H9 (cell line): Measurements from ENCODE around the gene ADRM1. TPM values are rescaled to one million over a fixed set of nuclear protein-coding genes. Genes with fewer than 3 reads are reported as not detected.

Experiments used
- DNase-seq: peaks from one replicate; pipeline ENCODE4 v3.0.0-alpha.2; 2017
- H2AFZ ChIP-seq: one replicate; pipeline ENCODE4 v1.6.1; 2013; ENCODE audit warnings: mild to moderate bottlenecking, low read length, control low read depth, moderate library complexity
- H2AK5ac ChIP-seq: 2 replicates; pipeline ENCODE4 v1.6.1; 2013; ENCODE audit warnings: low read length, control low read depth, mixed read lengths; ENCODE audit not compliant: insufficient read length
- H2BK120ac ChIP-seq: one replicate; pipeline ENCODE4 v1.6.1; 2013; ENCODE audit warnings: low read depth, mild to moderate bottlenecking, low read length, control low read depth, inconsistent platforms; ENCODE audit not compliant: poor library complexity, severe bottlenecking
- H2BK12ac ChIP-seq: 2 replicates; pipeline ENCODE4 v1.6.1; 2013; ENCODE audit warnings: low read length, control low read depth, mixed read lengths, low read depth; ENCODE audit not compliant: insufficient read length
- H2BK15ac ChIP-seq: 2 replicates; pipeline ENCODE4 v1.6.1; 2013; ENCODE audit warnings: low read depth, low read length, control low read depth
- H2BK20ac ChIP-seq: one replicate; pipeline ENCODE4 v1.6.1; 2013; ENCODE audit warnings: low read depth, mild to moderate bottlenecking, low read length, control low read depth, inconsistent platforms; ENCODE audit not compliant: poor library complexity, severe bottlenecking
- H2BK5ac ChIP-seq: 2 replicates; pipeline ENCODE4 v1.6.1; 2013; ENCODE audit warnings: low read length, control low read depth, mixed read lengths; ENCODE audit not compliant: insufficient read length
- H3K14ac ChIP-seq: 2 replicates; pipeline ENCODE4 v1.6.1; 2013; ENCODE audit warnings: low read length, control low read depth; ENCODE audit not compliant: insufficient read depth
- H3K18ac ChIP-seq: 2 replicates; pipeline ENCODE4 v1.6.1; 2013; ENCODE audit warnings: low read depth, mild to moderate bottlenecking, mixed read lengths, low read length, control low read depth; ENCODE audit not compliant: insufficient read length
- H3K23ac ChIP-seq: 2 replicates; pipeline ENCODE4 v1.6.1; 2013; ENCODE audit warnings: low read length, control low read depth, mixed read lengths, low read depth; ENCODE audit not compliant: insufficient read length
- H3K23me2 ChIP-seq: 2 replicates; pipeline ENCODE4 v1.6.1; 2013; ENCODE audit warnings: low read depth, mild to moderate bottlenecking, mixed read lengths, low read length, control low read depth; ENCODE audit not compliant: insufficient read length, poor library complexity, severe bottlenecking
- H3K27ac ChIP-seq: 2 replicates; pipeline ENCODE4 v1.5.1; 2013; ENCODE audit warnings: low read length, control low read depth, mixed read lengths, low read depth; ENCODE audit not compliant: insufficient read length
- H3K27me3 ChIP-seq: 2 replicates; pipeline ENCODE4 v1.6.1; 2013; ENCODE audit warnings: low read length, control low read depth, inconsistent platforms; ENCODE audit not compliant: insufficient read depth
- H3K4ac ChIP-seq: 2 replicates; pipeline ENCODE4 v1.6.1; 2013; ENCODE audit warnings: low read depth, mild to moderate bottlenecking, control low read depth, inconsistent platforms, low read length, moderate library complexity
- H3K4me1 ChIP-seq: 2 replicates; pipeline ENCODE4 v1.6.1; 2013; ENCODE audit warnings: low read length, control low read depth, inconsistent platforms; ENCODE audit not compliant: insufficient read depth
- H3K4me2 ChIP-seq: 2 replicates; pipeline ENCODE4 v1.6.1; 2013; ENCODE audit warnings: low read length, control low read depth, mixed read lengths; ENCODE audit not compliant: insufficient read length, insufficient read depth
- H3K56ac ChIP-seq: 2 replicates; pipeline ENCODE4 v1.6.1; 2013; ENCODE audit warnings: low read depth, mild to moderate bottlenecking, mixed read lengths, low read length, control low read depth; ENCODE audit not compliant: insufficient read length
- H3K79me1 ChIP-seq: 2 replicates; pipeline ENCODE4 v1.6.1; 2013; ENCODE audit warnings: low read depth, mild to moderate bottlenecking, moderate library complexity, low read length, control low read depth, inconsistent platforms; ENCODE audit not compliant: insufficient read depth, poor library complexity, severe bottlenecking
- H3K79me2 ChIP-seq: 2 replicates; pipeline ENCODE4 v1.6.1; 2013; ENCODE audit warnings: low read length, control low read depth, inconsistent platforms; ENCODE audit not compliant: insufficient read depth
- H3K9ac ChIP-seq: 2 replicates; pipeline ENCODE4 v1.6.1; 2013; ENCODE audit warnings: low read length, control low read depth, mixed read lengths; ENCODE audit not compliant: insufficient read length; ENCODE audit errors: extremely low read depth
- H3K9me3 ChIP-seq: one replicate; pipeline ENCODE4 v1.6.1; 2013; ENCODE audit warnings: low read depth, low read length, inconsistent platforms; ENCODE audit not compliant: control insufficient read depth
- H3T11ph ChIP-seq: one replicate; pipeline ENCODE4 v1.6.1; 2013; ENCODE audit warnings: mild to moderate bottlenecking, low read length, control low read depth, inconsistent platforms
- H4K20me1 ChIP-seq: one replicate; pipeline ENCODE4 v1.6.1; 2013; ENCODE audit not compliant: control insufficient read depth, insufficient read length, insufficient read depth
- H4K5ac ChIP-seq: 2 replicates; pipeline ENCODE4 v1.6.1; 2013; ENCODE audit warnings: low read depth, mild to moderate bottlenecking, mixed read lengths, low read length, control low read depth; ENCODE audit not compliant: insufficient read length
- H4K8ac ChIP-seq: replicated peaks from 2 replicates; pipeline ENCODE4 v1.6.1; 2013; ENCODE audit warnings: low read length, control low read depth, mixed read lengths, low read depth; ENCODE audit not compliant: insufficient read length
- H4K91ac ChIP-seq: 2 replicates; pipeline ENCODE4 v1.6.1; 2013; ENCODE audit warnings: low read depth, mild to moderate bottlenecking, moderate library complexity, mixed read lengths, low read length, control low read depth; ENCODE audit not compliant: insufficient read length
- H3K27ac Mint-ChIP-seq, 3 experiments: 2 replicates in 2 of 3; 3 replicates in 1 of 3; pipeline ENCODE4 v1.8.0; 2020 to 2021; ENCODE audit warnings: mixed read lengths in 3 of 3, mild to moderate bottlenecking in 1 of 3, moderate library complexity in 1 of 3
- H3K27me3 Mint-ChIP-seq: 2 replicates; pipeline ENCODE4 v1.8.0; 2021; ENCODE audit warnings: low read depth, mild to moderate bottlenecking, moderate library complexity, mixed read lengths
- H3K36me3 Mint-ChIP-seq, 3 experiments: 2 replicates in 2 of 3; 3 replicates in 1 of 3; pipeline ENCODE4 v1.8.0; 2020 to 2021; ENCODE audit warnings: low read depth in 3 of 3, mixed read lengths in 3 of 3; ENCODE audit not compliant: insufficient read depth in 1 of 3
- H3K4me1 Mint-ChIP-seq, 2 experiments: 2 replicates each; pipeline ENCODE4 v1.8.0; 2020; ENCODE audit warnings: mixed read lengths in 2 of 2
- H3K4me3 Mint-ChIP-seq, 2 experiments: 2 replicates in 1 of 2; 3 replicates in 1 of 2; pipeline ENCODE4 v1.8.0; 2020 to 2021; ENCODE audit warnings: mild to moderate bottlenecking in 2 of 2, mixed read lengths in 2 of 2, moderate library complexity in 1 of 2
- H3K9me3 Mint-ChIP-seq, 2 experiments: 2 replicates in 1 of 2; 3 replicates in 1 of 2; pipeline ENCODE4 v1.8.0; 2020; ENCODE audit warnings: mild to moderate bottlenecking in 2 of 2, mixed read lengths in 2 of 2, moderate library complexity in 1 of 2
- CTCF ChIP-seq: fragments of 200-600 bp; sonication (generic); conservative IDR thresholded peaks from 3 replicates; pipeline ENCODE4 v1.8.0; 2021; ENCODE audit warnings: antibody characterized with exemption, mild to moderate bottlenecking
- WGBS: extraction: QIAGEN DNeasy Blood & Tissue Kit; methylation state at CpG from one replicate; pipeline ENCODE4 v1.1.7; 2013; ENCODE audit warnings: missing lambda C conversion rate, low lambda C conversion rate, mixed read lengths; ENCODE audit not compliant: insufficient read length; ENCODE audit errors: extremely low coverage; 5-methylcytosine and 5-hydroxymethylcytosine counted together
- total RNA-seq: library from RNA; stranded (reverse); gene quantifications from 2 replicates; pipeline ENCODE4 v1.2.1, GENCODE V29; 2021

ADRM1 gene
- total RNA-seq, 1 experiment from 2014 or later, result 153 TPM

GRCh38 chr20:62347445-62347844, 44.6 kb downstream of the ADRM1 start:
- Histone ChIP-seq H3K4me1 (no peaks in the 10 kb centered on the region), H3K23ac (no peak overlapping the region), H2AFZ (no peak overlapping the region), H3K27me3 (no peaks in the 10 kb centered on the region), H3K79me2 (no peaks in the 10 kb centered on the region), H4K20me1 (no peaks in the 10 kb centered on the region), H4K8ac (no peak overlapping the region), H3T11ph (no peak overlapping the region), H2BK120ac (no peak overlapping the region), H3K14ac (no peak overlapping the region), H3K4me2 (no peak overlapping the region), H3K23me2 (no peaks in the 10 kb centered on the region), H3K9ac (no peak overlapping the region), H3K9me3 (no peaks in the 10 kb centered on the region), H2BK12ac (no peak overlapping the region), H4K5ac (no peak overlapping the region), H3K27ac (no peak overlapping the region), H4K91ac (no peak overlapping the region), H2AK5ac (no peak overlapping the region), H3K79me1 (no peaks in the 10 kb centered on the region), H2BK15ac (no peak overlapping the region), H3K56ac (no peak overlapping the region), H3K4ac (no peak overlapping the region), H2BK20ac (no peak overlapping the region), H3K18ac (no peak overlapping the region), H2BK5ac (no peak overlapping the region)
- no CpG with 5 or more reads among the region's 9 CpGs for WGBS
- no peak overlapping the region for H3K27ac Mint-ChIP-seq
- no peaks in the 10 kb centered on the region; the same call in 1 of the 2 replicates for H3K27me3 Mint-ChIP-seq
- no peak overlapping the region for H3K4me3 Mint-ChIP-seq
- H3K9me3 Mint-ChIP-seq, result peaks cover 9 to 18% of the 10 kb centered on the region in 2 experiments
- no peaks in the 10 kb centered on the region for H3K4me1 Mint-ChIP-seq
- TF ChIP-seq CTCF, result no peak
- DNase-seq, result no peak
- peaks cover 18 to 79% (median 78%) of the 10 kb centered on the region in 3 experiments for H3K36me3 Mint-ChIP-seq
